Endothelial cell (in vitro differentiated cells): ENCODE measurements around the gene SF3A2. TPM values are rescaled to one million over a fixed set of nuclear protein-coding genes. Genes with fewer than 3 reads are reported as not detected.

Experiments used
- DNase-seq: peaks from one replicate; pipeline ENCODE4 v3.0.0; 2021; ENCODE audit warnings: low spot score
- H3K27ac Mint-ChIP-seq: one replicate; pipeline ENCODE4 v1.8.0; 2021; ENCODE audit warnings: mixed read lengths, inconsistent platforms; ENCODE audit not compliant: unreplicated experiment
- H3K27me3 Mint-ChIP-seq: one replicate; pipeline ENCODE4 v1.8.0; 2021; ENCODE audit warnings: mild to moderate bottlenecking, moderate library complexity, mixed read lengths, inconsistent platforms; ENCODE audit not compliant: unreplicated experiment
- H3K36me3 Mint-ChIP-seq: one replicate; pipeline ENCODE4 v1.8.0; 2021; ENCODE audit warnings: mild to moderate bottlenecking, low read depth, mixed read lengths, inconsistent platforms; ENCODE audit not compliant: unreplicated experiment
- H3K4me1 Mint-ChIP-seq: one replicate; pipeline ENCODE4 v1.8.0; 2021; ENCODE audit warnings: mild to moderate bottlenecking, mixed read lengths, inconsistent platforms; ENCODE audit not compliant: unreplicated experiment
- H3K4me3 Mint-ChIP-seq: one replicate; pipeline ENCODE4 v1.8.0; 2021; ENCODE audit warnings: mild to moderate bottlenecking, mixed read lengths, inconsistent platforms; ENCODE audit not compliant: unreplicated experiment
- H3K9me3 Mint-ChIP-seq: one replicate; pipeline ENCODE4 v1.8.0; 2021; ENCODE audit warnings: mixed read lengths, inconsistent platforms; ENCODE audit not compliant: unreplicated experiment
- microRNA-seq: library from miRNA; unstranded; fragments of <30 nt; microRNA quantifications from one replicate; pipeline ENCODE4, GENCODE V29; 2020; ENCODE audit not compliant: unreplicated experiment
- total RNA-seq: library from RNA; stranded (reverse); fragmentation: NEBNext Ultra II Directional; extraction: Animal tissue kit (Norgen Biotek cat#: 25700); gene quantifications from one replicate; pipeline ENCODE4 v1.2.1, GENCODE V29; 2021; ENCODE audit not compliant: unreplicated experiment
- TF ChIP-seq, protein P1 (sequence below): fragments of 200-600 bp; sonication (generic); IDR thresholded peaks from one replicate; pipeline ENCODE4 v1.5.0; 2021; ENCODE audit warnings: antibody characterized with exemption; ENCODE audit not compliant: unreplicated experiment

SF3A2 gene
- total RNA-seq, 1 donor from 2014 or later, result 137 TPM

DNA sequence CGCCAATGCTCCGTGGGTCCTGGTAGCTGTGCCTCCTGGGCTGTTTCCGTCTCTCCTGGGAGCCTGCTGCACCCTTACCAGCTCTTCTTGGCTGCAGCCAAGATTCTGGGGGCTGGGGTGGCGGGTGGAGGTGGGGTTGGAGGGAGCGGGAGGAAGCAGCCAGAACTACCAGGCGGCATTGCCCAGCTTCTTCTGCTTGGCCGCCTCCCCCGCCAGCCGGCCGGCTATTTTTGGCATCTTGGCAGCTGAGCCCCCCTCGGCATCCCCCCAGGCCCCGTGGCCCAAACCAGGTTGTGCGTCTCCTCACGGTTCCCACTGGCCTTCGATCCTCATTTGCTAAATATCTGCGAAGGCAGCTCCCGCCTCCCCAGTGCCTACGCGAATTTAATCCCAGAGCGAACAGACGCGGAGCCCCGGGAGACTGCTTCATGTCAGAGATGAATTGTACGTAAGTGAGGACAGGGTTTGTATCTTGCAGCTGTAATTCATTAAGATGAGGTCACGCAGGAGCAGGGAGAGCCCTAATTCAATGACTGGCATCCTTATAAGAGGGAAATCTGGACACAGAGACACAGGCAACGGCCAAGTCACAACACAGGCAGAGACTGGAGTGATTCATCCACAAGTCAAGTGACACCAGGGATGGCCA is 58.2 kb downstream of the SF3A2 start:
- Mint-ChIP-seq H3K27me3 (peaks cover 3% of the 10 kb centered on the region), H3K4me3 (no peak overlapping the region), H3K36me3 (no peaks in the 10 kb centered on the region), H3K4me1 (no peaks in the 10 kb centered on the region), H3K9me3 (no peaks in the 10 kb centered on the region), H3K27ac (no peak overlapping the region)
- DNase-seq, result no peak
- TF ChIP-seq, protein P1, sequence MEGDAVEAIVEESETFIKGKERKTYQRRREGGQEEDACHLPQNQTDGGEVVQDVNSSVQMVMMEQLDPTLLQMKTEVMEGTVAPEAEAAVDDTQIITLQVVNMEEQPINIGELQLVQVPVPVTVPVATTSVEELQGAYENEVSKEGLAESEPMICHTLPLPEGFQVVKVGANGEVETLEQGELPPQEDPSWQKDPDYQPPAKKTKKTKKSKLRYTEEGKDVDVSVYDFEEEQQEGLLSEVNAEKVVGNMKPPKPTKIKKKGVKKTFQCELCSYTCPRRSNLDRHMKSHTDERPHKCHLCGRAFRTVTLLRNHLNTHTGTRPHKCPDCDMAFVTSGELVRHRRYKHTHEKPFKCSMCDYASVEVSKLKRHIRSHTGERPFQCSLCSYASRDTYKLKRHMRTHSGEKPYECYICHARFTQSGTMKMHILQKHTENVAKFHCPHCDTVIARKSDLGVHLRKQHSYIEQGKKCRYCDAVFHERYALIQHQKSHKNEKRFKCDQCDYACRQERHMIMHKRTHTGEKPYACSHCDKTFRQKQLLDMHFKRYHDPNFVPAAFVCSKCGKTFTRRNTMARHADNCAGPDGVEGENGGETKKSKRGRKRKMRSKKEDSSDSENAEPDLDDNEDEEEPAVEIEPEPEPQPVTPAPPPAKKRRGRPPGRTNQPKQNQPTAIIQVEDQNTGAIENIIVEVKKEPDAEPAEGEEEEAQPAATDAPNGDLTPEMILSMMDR, result no peak

DNA sequence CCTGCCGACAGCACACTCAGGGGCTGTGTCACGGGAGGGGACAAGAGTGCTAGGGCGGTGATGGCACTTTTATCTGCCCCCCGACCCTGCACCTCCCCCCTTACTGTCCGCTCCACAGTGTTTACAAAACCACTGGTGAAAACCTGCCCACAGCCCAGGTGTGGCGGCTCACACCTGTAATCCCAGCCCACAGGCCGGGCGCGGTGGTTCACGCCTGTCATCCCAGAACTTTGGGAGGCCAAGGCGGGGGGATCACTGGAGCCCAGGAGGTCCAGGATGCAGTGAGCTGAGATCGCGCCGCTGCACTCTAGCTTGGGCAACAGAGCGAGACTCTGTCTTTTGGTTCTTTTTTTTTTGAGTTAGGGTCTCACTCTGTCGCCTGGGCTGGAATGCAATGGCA is 59.5 kb downstream of the SF3A2 start:
- H3K4me3 Mint-ChIP-seq, result no peak overlapping the region
- H3K27me3 Mint-ChIP-seq, result peaks cover 3% of the 10 kb centered on the region
- H3K36me3 Mint-ChIP-seq, result no peaks in the 10 kb centered on the region
- no peaks in the 10 kb centered on the region for H3K9me3 Mint-ChIP-seq
- DNase-seq, result no peak
- no peaks in the 10 kb centered on the region for H3K4me1 Mint-ChIP-seq
- H3K27ac Mint-ChIP-seq, result no peak overlapping the region
- TF ChIP-seq, protein P1, result no peak

Small RNA genes within 50 kb of the gene (microRNA-seq; reads per million reads assigned to microRNA genes)
- gene MIR1227, result 34.9 reads per million, percentile 72 among the genes with 10 or more reads in this experiment
- gene MIR4321, result not detected

Other genes with a start within 250 kb of the SF3A2 start
- gene BTBD2, start 221.1 kb upstream of the SF3A2 start, total RNA-seq, result 80.5 TPM
- gene MKNK2, start 185.6 kb upstream of the SF3A2 start, total RNA-seq, result 228 TPM
- 88.5 TPM for gene MOB3A, start 140.5 kb upstream of the SF3A2 start, total RNA-seq
- 8.9 TPM for gene IZUMO4, start 139.9 kb upstream of the SF3A2 start, total RNA-seq
- gene AP3D1, start 85.3 kb upstream of the SF3A2 start, total RNA-seq, result 169 TPM
- gene DOT1L, start 72.9 kb upstream of the SF3A2 start, total RNA-seq, result 57.1 TPM
- 126 TPM for gene PLEKHJ1, start 495 bp upstream of the SF3A2 start, total RNA-seq
- gene AMH, start 12.5 kb downstream of the SF3A2 start, total RNA-seq, result 5.6 TPM
- gene JSRP1, start 19.6 kb downstream of the SF3A2 start, total RNA-seq, result not detected
- 0.97 TPM for gene PEAK3, start 45.4 kb downstream of the SF3A2 start, total RNA-seq
- not detected for gene LINGO3, start 71.3 kb downstream of the SF3A2 start, total RNA-seq
- gene LSM7, start 91.8 kb downstream of the SF3A2 start, total RNA-seq, result 108 TPM
- 75.2 TPM for gene SPPL2B, start 91.9 kb downstream of the SF3A2 start, total RNA-seq
- not detected for gene TMPRSS9, start 123.4 kb downstream of the SF3A2 start, total RNA-seq
- 117 TPM for gene TIMM13, start 190.8 kb downstream of the SF3A2 start, total RNA-seq
- gene LMNB2, start 220.1 kb downstream of the SF3A2 start, total RNA-seq, result 49.6 TPM
- 1.2 TPM for gene GADD45B, start 239.3 kb downstream of the SF3A2 start, total RNA-seq